Adipocyte (in vitro differentiated cells): ENCODE measurements around the gene CD86.
"Not testable (repeated sequence)": the region's sequence is repeated elsewhere in the genome, so short reads cannot be mapped to it uniquely, and the experiment has no call there.

Experiments
- DNase-seq: peaks from one replicate; pipeline ENCODE4 v3.0.0-alpha.2; 2015; ENCODE audit warnings: low read depth
- H3K27me3 ChIP-seq: replicated peaks from 2 replicates; pipeline ENCODE4 v1.7.0; 2013; ENCODE audit warnings: mild to moderate bottlenecking, low read length, moderate library complexity; ENCODE audit not compliant: control insufficient read depth, insufficient read depth
- H3K36me3 ChIP-seq: 2 replicates; pipeline ENCODE4 v1.7.0; 2013; ENCODE audit warnings: low read length, mild to moderate bottlenecking, moderate library complexity; ENCODE audit not compliant: control insufficient read depth, insufficient read depth, severe bottlenecking
- H3K4me1 ChIP-seq: 2 replicates; pipeline ENCODE4 v1.7.0; 2013; ENCODE audit warnings: mild to moderate bottlenecking, low read length, moderate library complexity; ENCODE audit not compliant: control insufficient read depth, insufficient read depth
- H3K4me3 ChIP-seq: 2 replicates; pipeline ENCODE4 v1.7.0; 2013; ENCODE audit warnings: mild to moderate bottlenecking, low read length, moderate library complexity
- H3K9ac ChIP-seq: 2 replicates; pipeline ENCODE4 v1.7.0; 2013; ENCODE audit warnings: mild to moderate bottlenecking, low read length, moderate library complexity
- H3K9me3 ChIP-seq: 2 replicates; pipeline ENCODE4 v1.7.0; 2013; ENCODE audit warnings: mild to moderate bottlenecking, low read length, moderate library complexity; ENCODE audit not compliant: control insufficient read depth

Gene CD86

GRCh38 chr3:122105626-122106025 lies 50.5 kb downstream of the CD86 start:
- no peaks in the 10 kb centered on the region for H3K36me3 ChIP-seq
- H3K4me1 ChIP-seq: no peaks in the 10 kb centered on the region
- H3K9ac ChIP-seq: no peak overlapping the region
- H3K9me3 ChIP-seq: no peaks in the 10 kb centered on the region
- peak; percentile 3 for DNase-seq
- no peak overlapping the region for H3K4me3 ChIP-seq
- peaks cover 15% of the 10 kb centered on the region for H3K27me3 ChIP-seq

DNA sequence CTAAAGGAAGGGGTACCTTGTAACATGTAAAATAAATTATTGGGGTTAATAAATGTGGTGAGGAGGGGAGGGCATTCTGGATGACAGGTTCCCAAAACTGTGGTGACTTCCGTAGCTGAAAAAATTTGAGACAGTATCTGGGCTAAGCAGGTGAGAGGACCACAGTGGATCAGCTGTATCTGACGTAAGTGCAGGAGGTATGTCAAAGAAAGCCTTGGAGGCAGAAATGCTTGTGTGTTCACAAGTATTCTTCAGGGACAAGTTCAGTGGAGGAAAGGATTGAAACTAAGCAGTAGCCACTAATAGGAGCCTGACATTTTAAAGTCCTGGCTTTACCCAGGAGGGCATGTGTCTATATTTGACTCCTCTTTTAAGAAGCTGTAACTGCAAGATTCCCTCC lies 52.0 kb downstream of the CD86 start:
- peaks cover 15% of the 10 kb centered on the region for H3K27me3 ChIP-seq
- H3K9ac ChIP-seq: no peak overlapping the region
- H3K9me3 ChIP-seq: peaks cover 4% of the 10 kb centered on the region
- H3K4me1 ChIP-seq: no peaks in the 10 kb centered on the region
- DNase-seq: no peak
- no peaks in the 10 kb centered on the region for H3K36me3 ChIP-seq
- no peak overlapping the region for H3K4me3 ChIP-seq

- no peak overlapping the region for H3K4me3 ChIP-seq
Observed at GRCh38 chr3:122111974-122112373, 56.8 kb downstream of the CD86 start.

GRCh38 chr3:122112754-122113153 lies 57.6 kb downstream of the CD86 start:
- DNase-seq: no peak
- Histone ChIP-seq H3K4me1 (no peaks in the 10 kb centered on the region), H3K27me3 (peaks cover 11% of the 10 kb centered on the region), H3K4me3 (no peak overlapping the region), H3K9me3 (peaks cover 4% of the 10 kb centered on the region), H3K9ac (no peak overlapping the region), H3K36me3 (no peaks in the 10 kb centered on the region)

More at GRCh38 chr3:122111974-122112373, 56.8 kb downstream of the CD86 start:
- H3K4me1 ChIP-seq: no peaks in the 10 kb centered on the region
- H3K9ac ChIP-seq: no peak overlapping the region
- DNase-seq: no peak
- H3K9me3 ChIP-seq: peaks cover 4% of the 10 kb centered on the region
- H3K36me3 ChIP-seq: no peaks in the 10 kb centered on the region
- peaks cover 15% of the 10 kb centered on the region for H3K27me3 ChIP-seq

DNA sequence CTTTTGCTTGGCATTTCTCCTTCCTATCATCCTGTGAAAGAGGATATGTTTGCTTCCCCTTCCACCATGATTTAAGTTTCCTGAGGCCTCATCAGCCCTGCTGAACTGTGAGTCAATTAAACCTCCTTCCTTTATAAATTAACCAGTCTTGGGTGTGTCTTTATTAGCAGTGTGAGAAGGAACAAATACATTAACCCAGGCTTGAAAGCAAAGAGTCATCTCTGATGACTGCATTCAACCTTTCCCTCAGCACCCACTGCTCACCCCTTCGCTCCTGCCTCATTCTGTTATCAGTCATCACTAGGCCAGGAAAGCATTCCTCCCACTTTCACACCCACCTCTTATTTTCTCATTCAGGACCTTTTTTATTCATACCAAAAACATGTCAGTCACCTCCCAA lies 68.7 kb downstream of the CD86 start:
- H3K4me3 ChIP-seq: no peak overlapping the region
- H3K4me1 ChIP-seq: no peaks in the 10 kb centered on the region
- H3K27me3 ChIP-seq: no peaks in the 10 kb centered on the region
- H3K9ac ChIP-seq: no peak overlapping the region
- H3K36me3 ChIP-seq: no peaks in the 10 kb centered on the region
- DNase-seq: no peak
- H3K9me3 ChIP-seq: peaks cover 7% of the 10 kb centered on the region

- DNase-seq: no peak
- no peaks in the 10 kb centered on the region for H3K27me3 ChIP-seq
- no peaks in the 10 kb centered on the region for H3K9me3 ChIP-seq
- no peaks in the 10 kb centered on the region for H3K36me3 ChIP-seq
- H3K9ac ChIP-seq: no peak overlapping the region
- H3K4me3 ChIP-seq: no peak overlapping the region
- H3K4me1 ChIP-seq: no peaks in the 10 kb centered on the region
Observed at GRCh38 chr3:122132949-122133540, 77.9 kb downstream of the CD86 start.

DNA sequence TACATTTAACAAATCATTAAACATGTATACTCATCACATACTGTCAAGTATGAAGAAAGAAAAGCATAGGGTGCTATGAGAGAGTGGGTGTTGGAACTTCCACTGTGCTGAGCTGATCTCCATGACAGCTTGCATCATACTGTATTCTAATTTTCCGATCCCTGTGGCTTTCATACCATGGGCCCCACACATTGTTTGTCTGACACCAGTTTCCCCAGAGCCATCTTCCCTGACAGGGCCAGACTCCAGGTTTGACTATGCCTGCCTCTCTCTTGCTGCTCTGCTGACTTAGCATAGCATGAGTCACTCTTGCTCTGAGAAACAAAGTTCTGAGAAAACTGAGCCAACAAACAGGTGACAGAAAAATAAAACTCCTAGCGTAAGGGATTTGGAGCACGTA lies 91.3 kb downstream of the CD86 start:
- no peaks in the 10 kb centered on the region for H3K36me3 ChIP-seq

DNA sequence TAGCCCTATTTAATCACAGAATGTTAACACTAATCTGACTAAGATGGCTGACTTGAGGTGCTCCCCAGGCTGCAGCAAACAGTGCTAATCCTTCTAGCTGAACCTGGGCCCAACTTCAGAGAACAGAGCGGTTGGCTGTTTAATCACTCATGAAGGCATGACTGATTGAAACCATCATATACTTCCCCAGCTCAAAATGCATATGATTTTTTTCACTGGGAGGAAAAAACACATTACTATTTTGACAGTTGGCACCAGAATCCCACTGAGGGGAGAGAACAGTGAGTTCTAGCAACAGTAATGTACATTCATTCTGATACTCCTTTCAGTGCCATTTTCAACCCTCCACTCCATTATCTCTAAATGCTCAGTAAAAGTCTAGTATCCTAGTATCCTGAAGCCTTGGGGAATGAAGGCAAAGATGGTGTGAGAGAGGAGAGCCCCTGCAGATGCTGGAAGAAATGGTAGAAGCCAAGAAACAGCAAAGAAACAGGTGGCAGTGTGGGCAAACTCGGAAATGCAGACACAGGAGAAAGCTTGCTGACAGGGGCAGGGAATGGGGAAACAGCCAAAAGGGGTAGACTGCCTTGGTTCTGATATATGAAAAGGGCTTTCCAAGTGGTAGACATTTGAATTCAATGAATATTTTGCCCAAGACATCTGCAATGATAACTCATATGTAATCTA lies 93.9 kb downstream of the CD86 start:
- Histone ChIP-seq H3K9me3 (peaks cover 3% of the 10 kb centered on the region), H3K36me3 (no peaks in the 10 kb centered on the region), H3K4me1 (no peaks in the 10 kb centered on the region), H3K27me3 (no peaks in the 10 kb centered on the region), H3K9ac (no peak overlapping the region), H3K4me3 (no peak overlapping the region)
- no peak for DNase-seq

More for the DNA sequence above, 91.3 kb downstream of the CD86 start:
- H3K4me1 ChIP-seq: no peaks in the 10 kb centered on the region
- no peaks in the 10 kb centered on the region for H3K9me3 ChIP-seq
- H3K9ac ChIP-seq: no peak overlapping the region
- no peak for DNase-seq
- H3K27me3 ChIP-seq: no peaks in the 10 kb centered on the region
- H3K4me3 ChIP-seq: no peak overlapping the region

DNA sequence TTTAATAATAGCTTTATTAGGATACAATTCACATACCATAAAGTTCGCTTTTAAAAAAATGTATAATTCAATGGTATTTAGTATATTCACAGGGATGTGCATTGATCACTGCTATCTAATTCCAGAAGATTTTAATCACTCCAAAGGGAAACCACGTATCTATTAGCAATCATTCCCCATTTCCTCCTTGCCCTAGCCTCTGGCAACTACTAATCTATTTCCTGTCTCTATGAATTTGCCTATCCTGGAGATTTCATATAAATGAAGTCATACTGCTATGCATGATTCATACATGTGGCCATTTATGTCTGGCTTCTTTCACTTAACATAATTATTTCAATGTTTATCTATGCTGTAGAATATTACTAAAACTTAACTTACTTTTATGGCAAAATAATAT lies 96.3 kb downstream of the CD86 start:
- Histone ChIP-seq H3K36me3 (no peaks in the 10 kb centered on the region), H3K9ac (no peak overlapping the region), H3K4me1 (no peaks in the 10 kb centered on the region), H3K4me3 (no peak overlapping the region), H3K9me3 (peaks cover 15% of the 10 kb centered on the region), H3K27me3 (no peaks in the 10 kb centered on the region)
- no peak for DNase-seq

DNA sequence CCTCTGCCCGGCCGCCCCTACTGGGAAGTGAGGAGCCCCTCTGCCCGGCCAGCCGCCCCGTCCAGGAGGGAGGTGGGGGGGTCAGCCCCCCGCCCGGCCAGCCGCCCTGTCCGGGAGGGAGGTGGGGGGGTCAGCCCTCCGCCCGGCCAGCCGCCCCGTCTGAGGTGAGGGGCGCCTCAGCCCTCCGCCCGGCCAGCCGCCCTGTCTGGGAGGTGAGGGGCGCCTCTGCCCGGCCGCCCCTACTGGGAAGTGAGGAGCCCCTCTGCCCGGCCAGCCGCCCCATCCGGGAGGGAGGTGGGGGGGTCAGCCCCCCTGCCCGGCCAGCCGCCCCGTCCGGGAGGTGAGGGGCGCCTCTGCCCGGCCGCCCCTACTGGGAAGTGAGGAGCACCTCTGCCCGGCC lies 109.8 kb downstream of the CD86 start:
- not testable (repeated sequence) for H3K4me3 ChIP-seq, H3K9me3 ChIP-seq, H3K9ac ChIP-seq, H3K36me3 ChIP-seq, H3K4me1 ChIP-seq, H3K27me3 ChIP-seq, DNase-seq

- DNase-seq: no peak
- Histone ChIP-seq H3K9me3 (peaks cover 2% of the 10 kb centered on the region), H3K4me3 (no peak overlapping the region), H3K9ac (no peak overlapping the region), H3K27me3 (no peaks in the 10 kb centered on the region), H3K4me1 (no peaks in the 10 kb centered on the region), H3K36me3 (no peaks in the 10 kb centered on the region)
Observed at GRCh38 chr3:122167630-122168029, 112.5 kb downstream of the CD86 start.

DNA sequence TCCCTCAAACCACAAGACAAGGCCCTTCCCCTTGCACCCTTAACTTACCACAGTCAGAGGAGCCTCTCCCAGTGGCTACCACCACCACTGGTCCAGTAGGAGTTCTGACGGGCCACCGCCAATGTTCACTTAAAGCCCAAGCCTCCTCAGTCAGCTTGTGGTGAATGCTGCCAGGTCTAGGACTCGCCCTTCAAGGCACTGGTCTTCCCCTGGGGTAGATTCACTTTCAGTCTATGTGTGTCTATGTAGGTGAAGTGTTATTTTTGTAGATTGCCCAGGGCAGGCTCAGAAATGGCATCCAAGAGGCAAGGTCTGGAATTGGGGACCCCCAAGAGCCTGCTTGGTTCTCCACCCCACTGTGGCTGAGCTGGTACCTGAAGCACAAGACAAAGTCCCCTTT lies 112.9 kb downstream of the CD86 start:
- H3K27me3 ChIP-seq: no peaks in the 10 kb centered on the region
- no peak for DNase-seq
- H3K9ac ChIP-seq: no peak overlapping the region
- no peaks in the 10 kb centered on the region for H3K4me1 ChIP-seq
- no peaks in the 10 kb centered on the region for H3K36me3 ChIP-seq
- peaks cover 6% of the 10 kb centered on the region for H3K9me3 ChIP-seq
- H3K4me3 ChIP-seq: no peak overlapping the region
